ENCODE results near the gene MRPL47.

Gene MRPL47

GRCh38 chr3:179551349-179552105, 52.9 kb downstream of the MRPL47 start:
- TF ChIP-seq CTCF (IDR thresholded peaks at IDR 0.05; ENCODE audit: extremely low read depth, missing control alignments): no peak
- DNase-seq (ENCODE audit: low spot score): no peak

- DNase-seq (ENCODE audit: low spot score): no peak
- no peak for TF ChIP-seq CTCF (IDR thresholded peaks at IDR 0.05; ENCODE audit: extremely low read depth, missing control alignments)
Measured at GRCh38 chr3:179546814-179547241, 57.6 kb downstream of the MRPL47 start.

DNA sequence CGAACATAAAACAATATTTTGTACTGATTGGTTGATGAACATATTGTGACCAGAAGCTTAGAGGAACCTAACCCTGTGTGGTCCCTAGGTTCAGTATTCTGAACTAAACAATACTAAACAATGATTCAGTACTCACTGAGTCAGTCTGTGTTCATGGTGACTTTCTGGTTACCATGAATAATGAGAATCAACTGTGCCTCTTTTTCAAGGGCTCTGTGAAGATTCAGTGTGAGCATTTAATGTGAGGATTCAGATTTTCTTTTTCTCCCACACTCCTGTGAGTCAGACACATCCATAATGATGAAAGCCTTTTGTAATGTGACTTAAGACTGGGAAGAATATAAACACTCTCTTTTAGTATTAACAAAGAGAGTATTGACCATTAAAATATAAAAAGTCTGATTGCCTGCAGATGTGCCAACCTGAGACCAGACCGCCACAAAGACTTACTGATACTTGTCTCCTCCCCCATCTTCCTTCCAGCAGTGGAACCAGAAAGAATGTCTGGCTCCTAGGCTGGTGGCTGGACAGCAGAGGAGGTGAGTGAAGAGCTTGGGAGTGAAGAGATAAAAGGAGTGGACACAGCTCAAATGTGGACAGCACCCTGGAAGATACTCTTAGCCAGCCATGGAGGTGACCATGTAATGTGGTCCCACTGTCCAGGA, 59.3 kb downstream of the MRPL47 start:
- TF ChIP-seq CTCF (IDR thresholded peaks at IDR 0.05; ENCODE audit: extremely low read depth, missing control alignments): no peak
- no peak for DNase-seq (ENCODE audit: low spot score)

GRCh38 chr3:179542375-179542774, 62.1 kb downstream of the MRPL47 start:
- no peak for DNase-seq (ENCODE audit: low spot score)
- TF ChIP-seq CTCF (IDR thresholded peaks at IDR 0.05; ENCODE audit: extremely low read depth, missing control alignments): no peak

GRCh38 chr3:179541596-179541995, 62.8 kb downstream of the MRPL47 start:
- DNase-seq (ENCODE audit: low spot score): no peak
- no peak for TF ChIP-seq CTCF (IDR thresholded peaks at IDR 0.05; ENCODE audit: extremely low read depth, missing control alignments)

DNA sequence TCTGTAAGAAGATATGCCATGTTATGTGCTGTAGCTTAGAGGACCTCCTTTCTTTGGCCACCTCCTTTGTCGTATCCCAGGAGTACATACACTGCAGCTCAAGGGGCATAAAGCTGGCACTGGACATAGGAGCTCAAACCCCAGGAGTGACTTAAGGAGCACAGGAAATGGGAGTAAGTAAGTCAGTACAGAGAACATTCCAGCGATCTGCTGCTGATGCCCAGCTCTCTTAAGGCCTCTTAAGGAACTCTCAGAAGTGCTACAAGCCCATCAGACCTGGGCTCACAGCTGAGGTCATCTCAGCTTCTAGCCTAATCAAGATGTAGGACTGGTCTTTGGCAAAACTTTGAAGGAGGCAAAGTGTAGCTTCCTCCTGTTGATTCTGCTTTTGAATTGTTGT, 63.3 kb downstream of the MRPL47 start:
- no peak for TF ChIP-seq CTCF (IDR thresholded peaks at IDR 0.05; ENCODE audit: extremely low read depth, missing control alignments)
- no peak for DNase-seq (ENCODE audit: low spot score)
